ENCODE data around the gene PADI1. TPM values are rescaled to one million over a fixed set of nuclear protein-coding genes. Genes with fewer than 3 reads are reported as not detected.

The PADI1 gene
- total RNA-seq, 1 donor from 2014 or later, result not detected

DNA sequence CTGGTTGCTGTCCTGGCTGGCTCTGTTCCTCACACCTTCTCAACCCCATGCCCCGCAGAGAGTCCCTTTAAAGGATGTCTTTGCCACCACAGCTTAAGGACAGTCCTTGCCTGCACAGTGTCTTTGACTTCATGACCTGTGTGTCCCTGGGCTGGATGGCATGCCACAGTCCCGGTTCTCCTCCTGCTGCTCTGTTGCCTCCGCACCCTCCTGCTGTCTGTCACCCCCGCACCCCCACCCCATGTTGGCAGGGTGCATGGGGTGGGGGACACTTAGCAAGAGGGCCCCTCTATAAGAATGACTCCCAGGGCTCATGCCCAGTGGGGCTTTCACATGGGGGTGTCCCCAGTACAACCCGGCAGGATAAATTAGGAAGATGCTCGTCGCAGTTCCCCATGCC lies 41.6 kb upstream of the PADI1 start:
- Histone ChIP-seq H3K4me2 (ENCODE audit: low read length) (no peak overlapping the region), H3K4me3 (ENCODE audit: insufficient read depth, low read depth, low read length) (no peak overlapping the region), H3K4me1 (ENCODE audit: insufficient read depth, low read length) (peaks cover 12% of the 10 kb centered on the region), H3K9me3 (ENCODE audit: insufficient read depth, low read depth, low read length) (no peaks in the 10 kb centered on the region), H3K27ac (ENCODE audit: low read depth, low read length) (no peak overlapping the region), H2AFZ (ENCODE audit: low read depth, low read length) (no peak overlapping the region), H3K27me3 (ENCODE audit: insufficient read depth, low read length) (no peaks in the 10 kb centered on the region), H3K9ac (ENCODE audit: low read length) (no peak overlapping the region), H3K36me3 (ENCODE audit: insufficient read depth, low read length) (no peaks in the 10 kb centered on the region), H4K20me1 (ENCODE audit: insufficient read depth, low read length) (no peaks in the 10 kb centered on the region), H3K79me2 (ENCODE audit: insufficient read depth, low read length) (no peaks in the 10 kb centered on the region)
- peaks cover 7% of the 10 kb centered on the region for H3K4me1 Mint-ChIP-seq (ENCODE audit: low read depth, unreplicated experiment)
- no peaks in the 10 kb centered on the region for H3K36me3 Mint-ChIP-seq (ENCODE audit: low read depth, unreplicated experiment)
- TF ChIP-seq, protein P1, sequence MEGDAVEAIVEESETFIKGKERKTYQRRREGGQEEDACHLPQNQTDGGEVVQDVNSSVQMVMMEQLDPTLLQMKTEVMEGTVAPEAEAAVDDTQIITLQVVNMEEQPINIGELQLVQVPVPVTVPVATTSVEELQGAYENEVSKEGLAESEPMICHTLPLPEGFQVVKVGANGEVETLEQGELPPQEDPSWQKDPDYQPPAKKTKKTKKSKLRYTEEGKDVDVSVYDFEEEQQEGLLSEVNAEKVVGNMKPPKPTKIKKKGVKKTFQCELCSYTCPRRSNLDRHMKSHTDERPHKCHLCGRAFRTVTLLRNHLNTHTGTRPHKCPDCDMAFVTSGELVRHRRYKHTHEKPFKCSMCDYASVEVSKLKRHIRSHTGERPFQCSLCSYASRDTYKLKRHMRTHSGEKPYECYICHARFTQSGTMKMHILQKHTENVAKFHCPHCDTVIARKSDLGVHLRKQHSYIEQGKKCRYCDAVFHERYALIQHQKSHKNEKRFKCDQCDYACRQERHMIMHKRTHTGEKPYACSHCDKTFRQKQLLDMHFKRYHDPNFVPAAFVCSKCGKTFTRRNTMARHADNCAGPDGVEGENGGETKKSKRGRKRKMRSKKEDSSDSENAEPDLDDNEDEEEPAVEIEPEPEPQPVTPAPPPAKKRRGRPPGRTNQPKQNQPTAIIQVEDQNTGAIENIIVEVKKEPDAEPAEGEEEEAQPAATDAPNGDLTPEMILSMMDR (IDR thresholded peaks at IDR 0.05; ENCODE audit: insufficient read depth, low read depth, low read length), result no peak
- no peak for TF ChIP-seq EZH2 (IDR thresholded peaks at IDR 0.05; ENCODE audit: insufficient read depth, low read length)
- no peak overlapping the region for H3K4me3 Mint-ChIP-seq (ENCODE audit: unreplicated experiment)
- H3K9me3 Mint-ChIP-seq (ENCODE audit: unreplicated experiment), result peaks cover 10% of the 10 kb centered on the region
- FAIRE-seq (no peak), DNase-seq (ENCODE audit: low read depth) (no peak)
- H3K27ac Mint-ChIP-seq (ENCODE audit: unreplicated experiment), result peak overlapping the region; percentile 26
- peaks cover 27% of the 10 kb centered on the region for H3K27me3 Mint-ChIP-seq (ENCODE audit: low read depth, unreplicated experiment)

GRCh38 chr1:17163789-17164666 lies 40.9 kb upstream of the PADI1 start:
- Mint-ChIP-seq H3K36me3 (ENCODE audit: low read depth, unreplicated experiment) (no peaks in the 10 kb centered on the region), H3K27ac (ENCODE audit: unreplicated experiment) (no peak overlapping the region), H3K4me1 (ENCODE audit: low read depth, unreplicated experiment) (peaks cover 14% of the 10 kb centered on the region), H3K4me3 (ENCODE audit: unreplicated experiment) (no peak overlapping the region), H3K27me3 (ENCODE audit: low read depth, unreplicated experiment) (peaks cover 25% of the 10 kb centered on the region), H3K9me3 (ENCODE audit: unreplicated experiment) (peaks cover 8% of the 10 kb centered on the region)
- no peak for TF ChIP-seq EZH2 (IDR thresholded peaks at IDR 0.05; ENCODE audit: insufficient read depth, low read length)
- TF ChIP-seq, protein P1 (IDR thresholded peaks at IDR 0.05; ENCODE audit: insufficient read depth, low read depth, low read length), result no peak
- Histone ChIP-seq H3K36me3 (ENCODE audit: insufficient read depth, low read length) (no peaks in the 10 kb centered on the region), H3K27ac (ENCODE audit: low read depth, low read length) (no peak overlapping the region), H4K20me1 (ENCODE audit: insufficient read depth, low read length) (no peaks in the 10 kb centered on the region), H2AFZ (ENCODE audit: low read depth, low read length) (no peak overlapping the region), H3K9ac (ENCODE audit: low read length) (no peak overlapping the region), H3K79me2 (ENCODE audit: insufficient read depth, low read length) (no peaks in the 10 kb centered on the region), H3K4me3 (ENCODE audit: insufficient read depth, low read depth, low read length) (no peak overlapping the region), H3K27me3 (ENCODE audit: insufficient read depth, low read length) (no peaks in the 10 kb centered on the region), H3K4me2 (ENCODE audit: low read length) (no peak overlapping the region), H3K9me3 (ENCODE audit: insufficient read depth, low read depth, low read length) (no peaks in the 10 kb centered on the region), H3K4me1 (ENCODE audit: insufficient read depth, low read length) (peaks cover 19% of the 10 kb centered on the region)
- FAIRE-seq (no peak), DNase-seq (ENCODE audit: low read depth) (no peak)

DNA sequence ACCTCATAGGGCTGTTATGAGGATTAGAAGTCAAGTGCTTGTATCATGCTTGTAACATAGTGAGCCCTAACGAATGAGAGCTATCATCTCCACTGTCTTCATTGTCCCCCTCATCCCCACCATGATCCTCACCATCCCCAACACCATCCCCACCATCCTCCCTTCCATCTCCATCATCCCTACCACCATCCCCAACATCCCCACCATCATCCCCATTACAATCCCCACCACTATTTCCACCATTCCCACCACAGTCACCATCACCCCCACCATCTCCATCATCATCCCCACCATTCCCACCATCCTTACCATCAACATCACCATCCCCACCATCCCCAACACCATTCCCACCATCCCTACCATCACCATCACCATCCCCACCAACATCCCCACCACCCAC lies 39.1 kb upstream of the PADI1 start:
- DNase-seq (ENCODE audit: low read depth) (no peak), FAIRE-seq (no peak)
- Mint-ChIP-seq H3K36me3 (ENCODE audit: low read depth, unreplicated experiment) (no peaks in the 10 kb centered on the region), H3K9me3 (ENCODE audit: unreplicated experiment) (peaks cover 7% of the 10 kb centered on the region), H3K4me3 (ENCODE audit: unreplicated experiment) (no peak overlapping the region), H3K27ac (ENCODE audit: unreplicated experiment) (no peak overlapping the region), H3K4me1 (ENCODE audit: low read depth, unreplicated experiment) (peaks cover 14% of the 10 kb centered on the region), H3K27me3 (ENCODE audit: low read depth, unreplicated experiment) (peaks cover 28% of the 10 kb centered on the region)
- Histone ChIP-seq H3K79me2 (ENCODE audit: insufficient read depth, low read length) (no peaks in the 10 kb centered on the region), H3K27ac (ENCODE audit: low read depth, low read length) (no peak overlapping the region), H3K4me1 (ENCODE audit: insufficient read depth, low read length) (peaks cover 29% of the 10 kb centered on the region), H3K27me3 (ENCODE audit: insufficient read depth, low read length) (no peaks in the 10 kb centered on the region), H3K4me2 (ENCODE audit: low read length) (no peak overlapping the region), H2AFZ (ENCODE audit: low read depth, low read length) (no peak overlapping the region), H3K4me3 (ENCODE audit: insufficient read depth, low read depth, low read length) (no peak overlapping the region), H3K9ac (ENCODE audit: low read length) (no peak overlapping the region), H4K20me1 (ENCODE audit: insufficient read depth, low read length) (no peaks in the 10 kb centered on the region), H3K36me3 (ENCODE audit: insufficient read depth, low read length) (no peaks in the 10 kb centered on the region), H3K9me3 (ENCODE audit: insufficient read depth, low read depth, low read length) (no peaks in the 10 kb centered on the region)
- TF ChIP-seq, protein P1 (IDR thresholded peaks at IDR 0.05; ENCODE audit: insufficient read depth, low read depth, low read length), result no peak
- TF ChIP-seq EZH2 (IDR thresholded peaks at IDR 0.05; ENCODE audit: insufficient read depth, low read length), result no peak
